Measurements from ENCODE around the gene SERPINB6.
"Not testable (repeated sequence)": the region's sequence is repeated elsewhere in the genome, so short reads cannot be mapped to it uniquely, and the experiment has no call there.

SERPINB6 gene

DNA sequence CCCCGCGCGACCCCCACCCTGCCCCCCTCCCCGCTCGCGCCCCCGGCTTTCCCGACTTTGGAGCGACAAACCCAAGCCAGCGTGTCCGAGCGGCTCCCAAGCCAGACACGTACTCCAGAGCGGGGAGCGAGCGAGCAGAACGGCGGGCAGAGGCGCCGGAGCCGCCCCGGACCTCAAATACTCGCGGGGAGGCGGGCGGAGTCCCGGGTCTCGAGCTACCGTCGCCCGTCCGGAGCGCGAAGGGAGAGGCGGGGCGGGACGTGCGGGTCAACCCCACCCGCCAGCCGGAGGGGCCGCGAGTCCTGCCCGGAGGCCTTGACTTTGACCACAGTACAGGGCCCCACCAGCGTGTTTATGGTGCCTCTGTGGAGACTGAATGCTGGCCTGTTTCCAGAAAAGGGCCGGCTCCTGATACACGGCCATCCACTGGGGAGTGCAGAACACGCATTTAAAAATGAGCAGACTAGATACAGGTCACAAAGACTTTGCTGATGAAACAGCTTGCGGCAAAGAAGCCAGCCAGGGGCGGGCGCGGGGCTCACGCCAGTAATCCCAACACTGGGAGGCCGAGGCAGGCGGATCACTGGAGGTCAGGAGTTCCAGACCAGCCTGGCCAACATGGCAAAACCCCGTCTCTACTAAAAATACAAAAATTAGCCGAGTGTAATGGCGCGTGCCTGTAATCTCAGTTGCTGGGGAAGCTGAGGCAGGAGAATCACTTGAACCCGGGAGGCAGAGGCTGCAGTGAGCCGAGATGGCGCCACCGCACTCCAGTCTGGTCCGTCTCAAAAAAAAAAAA lies at the start of gene SERPINB6:
Gene SERPINB6, minus strand, starts transcription at position 148 of the 799 bp plus-strand sequence. CDS start 12,235 bp downstream, outside the sequence.
- peak; percentile 84 for DNase-seq

DNA sequence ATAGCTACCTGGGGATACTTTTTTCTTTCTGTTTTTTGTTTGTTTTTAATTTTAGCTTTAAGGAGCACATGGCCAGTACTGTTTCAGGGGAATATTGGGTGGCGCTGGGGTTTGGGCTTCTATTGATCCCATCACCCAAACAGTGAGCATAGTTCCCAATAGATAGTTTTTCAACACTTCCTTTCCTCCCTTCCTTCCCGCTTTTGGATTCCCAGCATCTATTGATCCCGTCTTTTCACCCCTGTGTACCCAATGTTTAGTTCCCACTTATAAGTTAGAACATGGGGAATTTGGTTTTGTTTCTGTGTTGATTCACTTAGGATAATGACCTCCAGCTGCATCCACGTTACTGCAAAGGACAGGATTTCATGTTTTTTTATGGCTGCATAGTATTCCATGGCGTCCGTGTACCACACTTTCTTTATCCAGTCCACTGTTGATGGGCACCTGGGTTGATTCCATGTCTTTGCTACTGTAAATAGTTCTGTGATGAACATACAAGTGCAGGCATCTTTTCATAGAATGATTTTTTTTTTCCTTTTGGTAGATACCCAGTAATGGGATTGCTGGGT lies 48.5 kb upstream of the SERPINB6 start:
- DNase-seq, result no peak

DNA sequence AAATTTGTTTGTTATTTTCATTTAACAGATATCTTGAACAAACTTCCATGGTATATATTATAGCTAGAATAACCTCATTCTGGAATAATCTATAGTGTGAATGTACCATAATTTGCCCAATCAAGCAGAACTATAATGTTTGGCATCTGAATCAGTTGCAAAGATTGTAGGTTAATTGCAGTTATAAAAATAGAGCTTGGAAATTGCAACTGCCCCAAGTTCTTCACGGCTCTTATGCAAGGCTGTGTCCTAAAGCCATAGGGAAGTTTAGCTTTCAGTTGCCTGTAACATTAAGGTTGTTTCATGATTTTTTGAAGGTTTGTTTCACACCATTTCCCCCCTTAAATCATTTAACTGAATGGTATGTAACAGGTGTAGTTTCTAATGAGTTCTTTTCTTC lies 47.7 kb upstream of the SERPINB6 start:
- no peak for DNase-seq

DNA sequence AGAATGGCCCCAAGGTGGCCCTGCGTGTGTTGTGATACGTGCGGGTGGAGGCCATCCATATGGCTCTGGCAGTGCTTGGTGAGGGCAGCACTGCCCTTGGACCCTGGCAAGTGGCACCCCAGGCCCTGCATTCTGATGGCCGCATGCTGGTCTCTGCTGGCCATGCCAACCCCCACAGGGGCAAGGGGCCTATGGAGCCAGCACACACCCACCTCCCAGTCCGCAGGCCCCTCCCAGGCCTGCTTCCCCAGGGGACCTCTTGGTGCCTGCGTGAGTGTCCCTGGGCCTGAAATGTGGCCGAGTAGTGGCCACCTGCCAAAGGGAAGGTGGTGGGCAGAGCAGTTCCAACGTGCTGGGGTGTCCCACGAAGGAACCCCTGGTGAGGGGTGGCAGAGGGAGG lies 45.9 kb upstream of the SERPINB6 start:
- no peak for DNase-seq

DNA sequence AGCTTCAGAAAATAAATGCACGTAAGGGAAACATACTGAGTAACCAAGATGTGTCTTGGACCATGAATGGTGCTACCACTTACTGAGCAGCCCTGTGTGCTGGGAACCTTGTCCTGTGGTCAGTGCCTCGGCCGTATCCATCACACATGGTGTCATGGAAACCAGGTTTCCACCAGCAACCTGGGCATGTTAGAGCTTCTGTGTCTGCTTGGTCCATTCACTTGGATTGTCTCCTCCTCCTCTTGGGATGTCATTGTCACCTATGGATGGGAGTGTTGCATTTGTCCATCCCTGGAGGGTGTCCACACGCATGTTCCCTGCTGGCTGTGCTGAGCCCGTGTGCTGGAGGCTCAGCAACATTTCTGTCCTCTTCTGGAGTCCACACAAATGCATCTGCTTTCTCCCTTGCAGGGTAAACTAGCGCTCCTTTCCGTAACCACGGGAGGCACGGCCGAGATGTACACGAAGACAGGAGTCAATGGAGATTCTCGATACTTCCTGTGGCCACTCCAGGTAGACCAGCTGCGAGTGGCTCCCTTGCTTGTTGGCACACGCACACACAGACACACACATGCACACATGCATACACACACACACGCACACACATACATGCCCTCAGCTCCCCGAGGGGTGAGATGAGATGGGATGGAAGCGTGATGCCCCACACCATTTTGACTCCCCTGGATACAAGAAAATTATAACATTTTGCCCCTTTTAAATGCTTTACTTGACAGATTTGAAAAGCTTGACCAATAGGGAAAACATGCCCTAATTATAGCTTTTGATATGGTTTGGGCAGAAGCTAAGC lies 45.3 kb upstream of the SERPINB6 start:
- no peak for DNase-seq

DNA sequence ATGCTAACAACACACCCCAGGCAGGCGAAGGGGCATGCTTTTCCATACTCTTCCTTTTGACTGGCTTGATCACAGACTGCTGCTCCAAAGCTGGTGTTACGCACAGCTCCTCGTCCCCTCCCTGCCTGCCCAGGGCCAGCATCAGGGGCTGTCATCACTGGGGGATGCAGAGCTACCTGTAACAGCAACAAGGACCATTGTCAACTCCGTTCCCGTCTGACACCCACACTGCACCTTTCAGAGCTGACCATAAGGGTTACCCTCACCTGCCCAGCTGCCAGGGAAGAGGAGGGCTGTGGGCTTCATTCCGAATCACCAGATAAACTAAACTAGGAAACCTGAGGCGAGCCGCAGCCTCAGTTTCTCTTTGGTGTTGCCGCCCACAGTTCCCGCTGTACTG lies 43.8 kb upstream of the SERPINB6 start:
- DNase-seq, result no peak

DNA sequence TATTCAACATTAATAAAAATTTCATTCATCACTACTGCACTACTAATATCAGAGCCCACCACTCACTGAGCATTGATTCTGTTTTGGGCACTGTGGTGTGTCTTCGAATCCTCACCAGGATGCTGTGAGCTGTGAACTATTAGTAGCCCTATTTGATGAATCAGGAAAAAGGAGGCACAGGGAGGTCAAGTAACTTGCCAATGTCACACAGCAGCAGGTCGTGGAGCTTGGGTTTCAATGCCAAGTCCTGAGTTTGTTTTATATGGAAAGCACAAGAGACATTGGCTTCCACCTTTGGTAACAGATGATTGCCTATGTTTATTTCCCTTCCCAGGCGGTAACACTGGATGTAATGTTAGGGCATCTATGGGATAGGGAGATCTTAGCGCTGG lies 43.3 kb upstream of the SERPINB6 start:
- DNase-seq, result no peak

DNA sequence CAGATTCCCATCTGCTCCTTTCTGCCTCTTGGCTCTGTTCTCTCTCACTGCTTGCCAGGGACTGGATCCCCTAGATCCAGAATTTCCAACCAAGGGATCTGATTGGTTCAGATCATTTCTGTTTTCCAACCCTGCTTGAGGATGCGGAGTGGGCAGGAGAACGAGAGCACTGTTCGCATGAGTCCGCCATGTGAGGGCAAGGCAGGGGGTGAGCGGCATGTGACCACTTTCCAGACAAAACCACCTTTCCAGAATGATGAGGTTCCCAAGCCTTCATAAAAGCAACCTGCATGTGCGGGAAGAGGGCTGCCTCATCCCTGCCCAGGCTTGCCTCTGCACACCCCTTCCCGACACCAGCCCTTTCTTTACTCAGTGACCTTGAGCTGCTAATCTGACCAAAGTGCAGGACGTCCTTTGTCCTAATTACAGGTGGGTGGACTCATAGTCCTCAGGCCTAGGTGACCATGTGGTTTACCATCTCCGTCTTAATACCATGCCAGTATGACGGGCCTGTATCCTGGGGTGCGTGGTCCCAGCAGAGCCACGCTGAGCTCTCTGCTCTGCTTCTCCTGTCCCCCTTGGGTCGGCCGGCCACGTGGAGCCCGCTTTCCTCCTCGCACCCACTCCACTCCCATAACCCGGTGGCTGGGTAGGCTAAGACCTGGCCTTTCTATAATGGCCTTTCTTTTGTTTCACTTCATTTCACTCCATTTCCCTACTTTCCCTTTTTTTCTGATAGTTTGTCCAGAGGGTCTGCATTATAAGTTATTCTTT lies 42.7 kb upstream of the SERPINB6 start:
- DNase-seq, result no peak

DNA sequence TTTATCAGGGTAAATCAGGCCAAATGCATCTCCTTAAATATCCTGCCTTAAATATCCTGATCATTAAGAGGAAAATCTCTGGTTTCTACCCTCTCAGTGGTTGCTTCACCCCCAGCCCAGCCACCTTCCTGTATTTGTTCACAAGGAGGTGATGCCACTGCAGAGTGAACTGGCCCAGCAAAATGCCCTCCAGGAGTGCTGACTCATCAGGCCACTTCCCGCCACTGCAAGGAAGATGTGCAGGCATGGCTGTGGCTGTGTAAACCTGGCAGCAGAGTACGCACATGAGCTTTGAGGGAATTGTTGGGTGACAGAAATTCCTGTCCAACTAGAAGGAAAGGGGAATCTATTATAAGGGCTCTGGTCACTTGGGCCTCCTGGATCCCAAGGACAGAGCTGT lies 42.1 kb upstream of the SERPINB6 start:
- DNase-seq, result no peak

DNA sequence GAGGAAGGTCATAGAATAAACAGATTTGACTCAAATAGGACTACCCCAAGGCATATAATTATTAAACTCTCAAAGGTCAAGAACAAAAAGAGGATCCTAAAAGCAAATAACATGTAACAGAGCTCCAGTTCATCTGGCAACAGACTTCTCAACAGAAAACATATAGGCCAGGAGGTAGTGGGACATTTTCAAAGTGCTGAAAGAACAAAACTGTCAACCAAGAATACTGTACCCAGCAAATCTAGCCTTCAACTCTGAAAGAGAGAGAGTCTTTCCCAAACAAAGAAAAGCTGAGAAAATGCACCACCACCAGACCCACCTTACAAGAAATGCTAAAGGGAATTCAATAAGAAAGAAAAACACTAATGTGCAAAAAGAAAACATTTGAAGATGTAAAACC lies 40.2 kb upstream of the SERPINB6 start:
- no peak for DNase-seq

DNA sequence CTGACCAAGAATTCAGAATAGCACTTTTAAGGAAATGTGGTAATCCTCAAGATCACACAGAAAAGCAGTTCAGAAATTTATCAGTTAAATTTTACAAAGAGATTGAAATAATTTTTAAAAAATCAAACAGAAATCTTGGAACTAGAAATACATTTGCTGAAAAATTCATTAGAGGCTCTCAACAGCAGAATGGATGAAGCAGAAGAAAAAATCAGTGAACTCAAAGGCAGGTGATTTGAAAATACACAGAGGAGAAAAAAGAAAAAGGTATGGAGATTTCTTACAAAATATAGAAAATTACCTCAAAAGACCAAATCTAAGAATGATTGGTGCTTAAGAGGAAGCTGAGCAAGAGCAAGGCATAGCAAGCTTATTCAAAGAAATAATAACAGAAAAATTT lies 39.8 kb upstream of the SERPINB6 start:
- no peak for DNase-seq

DNA sequence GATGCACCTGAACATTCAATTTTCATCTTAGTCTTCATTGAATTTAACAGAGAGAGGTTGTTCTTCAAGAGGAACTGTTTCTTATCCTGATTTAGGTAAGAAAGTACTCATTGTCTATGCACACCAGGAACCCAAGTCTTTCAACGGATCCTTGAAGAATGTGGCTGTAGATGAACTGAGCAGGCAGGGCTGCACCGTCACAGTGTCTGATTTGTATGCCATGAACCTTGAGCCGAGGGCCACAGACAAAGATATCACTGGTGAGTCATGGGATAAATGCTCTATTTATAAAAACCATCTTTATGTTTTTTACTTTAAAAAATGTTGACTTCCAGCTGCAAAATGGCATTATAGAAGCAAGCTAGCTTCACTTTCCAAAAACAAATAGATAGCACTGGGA lies 38.6 kb upstream of the SERPINB6 start:
- no peak for DNase-seq

DNA sequence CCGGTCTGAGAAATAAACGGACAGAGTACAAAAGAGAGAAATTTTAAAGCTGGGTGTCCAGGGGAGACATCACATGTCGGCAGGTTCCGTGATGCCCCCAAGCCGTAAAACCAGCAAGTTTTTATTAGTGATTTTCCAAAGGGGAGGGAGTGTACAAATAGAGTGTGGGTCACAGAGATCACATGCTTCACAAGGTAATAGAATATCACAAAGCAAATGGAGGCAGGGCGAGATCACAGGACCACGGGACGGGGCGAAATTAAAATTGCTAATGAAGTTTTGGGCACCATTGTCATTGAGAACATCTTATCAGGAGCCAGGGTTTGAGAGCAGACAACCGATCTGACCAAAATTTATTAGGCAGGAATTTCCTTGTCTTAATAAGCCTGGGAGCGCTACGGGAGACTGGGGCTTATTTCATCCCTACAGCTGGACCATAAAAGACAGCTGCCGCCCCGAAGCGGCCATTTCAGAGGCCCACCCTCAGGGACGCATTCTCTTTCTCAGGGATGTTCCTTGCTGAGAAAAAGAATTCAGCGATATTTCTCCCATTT lies 37.4 kb upstream of the SERPINB6 start:
- not testable (repeated sequence) for DNase-seq

DNA sequence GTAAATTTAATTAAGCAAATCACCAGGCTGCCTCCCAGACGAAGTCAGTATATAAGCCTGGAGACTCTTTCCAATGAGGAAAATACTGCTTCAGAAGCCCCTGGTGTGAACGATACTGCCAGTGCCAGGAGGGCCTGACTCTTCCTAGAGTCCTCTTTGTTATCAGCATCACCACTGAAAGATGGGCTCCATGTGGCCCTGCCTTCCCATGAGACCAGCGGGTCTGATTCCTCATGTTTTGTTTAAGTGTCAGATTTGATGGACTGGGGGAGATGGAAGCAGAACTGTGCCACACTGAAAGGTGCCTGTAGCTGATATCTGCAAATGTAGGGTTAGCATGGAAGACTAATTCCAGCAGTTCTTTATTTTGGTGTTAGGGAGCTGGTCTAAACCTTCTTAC lies 36.2 kb upstream of the SERPINB6 start:
- no peak for DNase-seq

DNA sequence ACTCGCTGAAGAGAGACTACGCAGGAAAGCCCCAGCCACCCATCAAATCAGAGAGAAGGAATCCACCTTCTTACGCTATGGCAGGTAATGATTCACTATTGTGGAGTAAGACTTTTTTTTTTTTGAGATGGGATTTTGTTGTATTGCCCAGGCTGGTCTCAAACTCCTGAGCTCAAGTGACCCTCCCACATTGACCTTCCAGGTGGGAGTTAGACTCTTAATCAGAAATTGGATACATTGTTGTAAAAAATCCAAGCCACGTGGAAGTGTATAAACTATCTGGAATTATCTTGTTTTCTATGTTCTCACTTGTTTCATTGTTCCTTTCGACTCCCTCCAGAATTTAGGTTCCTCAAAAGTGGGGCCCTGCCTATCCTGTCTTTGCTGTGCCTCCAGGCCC lies 35.1 kb upstream of the SERPINB6 start:
- no peak for DNase-seq

DNA sequence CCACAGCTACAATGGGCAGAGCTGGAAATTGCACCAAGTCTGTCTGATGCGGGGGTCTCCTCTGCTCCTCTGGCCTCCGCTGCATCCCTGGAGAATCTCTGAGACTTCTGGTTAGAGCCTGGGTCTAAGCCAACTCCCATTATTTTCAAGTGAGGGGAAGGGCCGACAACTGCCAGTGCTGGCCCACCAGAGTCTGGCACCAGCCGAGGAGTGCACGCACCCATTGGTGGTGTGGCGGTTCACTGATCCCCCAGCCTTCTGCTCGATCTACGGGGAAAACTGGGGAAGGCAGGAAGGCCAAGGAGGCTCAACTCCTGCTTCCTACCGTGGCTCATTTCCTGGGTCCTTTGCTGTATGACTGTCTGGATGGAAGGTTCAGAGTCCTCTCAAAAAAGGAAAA lies 34.5 kb upstream of the SERPINB6 start:
- no peak for DNase-seq

DNA sequence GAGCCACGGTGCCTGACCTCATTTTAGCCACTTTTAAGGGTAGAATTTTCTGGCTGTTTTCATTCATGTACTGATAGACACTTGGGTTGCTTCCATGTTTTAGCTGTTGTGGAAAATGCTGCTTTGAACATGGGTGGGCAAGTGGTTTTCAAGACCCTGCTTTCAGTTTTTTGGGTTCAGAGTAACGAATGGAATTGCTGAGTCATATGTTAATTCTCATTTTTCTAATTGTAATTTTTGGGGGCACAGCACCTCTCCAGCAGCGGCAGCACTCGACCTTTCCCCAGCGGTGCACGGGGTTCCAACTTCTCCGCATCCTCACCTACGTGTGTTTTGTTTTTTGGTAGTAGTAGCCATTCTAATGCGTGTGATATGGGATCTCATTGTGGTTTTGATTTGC lies 33.7 kb upstream of the SERPINB6 start:
- DNase-seq, result no peak

DNA sequence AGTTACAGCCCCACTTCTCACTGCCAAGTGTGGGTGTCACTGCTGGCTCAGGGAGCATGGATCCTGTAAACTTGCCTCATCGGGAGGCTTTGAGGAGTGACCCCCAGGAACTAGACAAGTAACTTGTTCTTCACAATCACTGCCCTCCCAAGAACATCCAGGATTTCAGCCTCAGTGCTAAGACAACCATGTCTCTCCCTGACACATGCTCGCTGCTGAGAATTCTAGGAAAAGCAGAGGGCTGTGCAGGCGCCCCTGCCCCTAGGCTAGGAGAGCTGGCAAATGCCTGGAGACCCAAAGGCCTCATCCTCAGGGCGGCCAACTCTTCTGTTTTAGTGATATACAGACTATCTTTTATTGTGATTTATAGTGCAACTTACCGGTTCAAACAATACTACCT lies 31.9 kb upstream of the SERPINB6 start:
- DNase-seq, result not testable (repeated sequence)

DNA sequence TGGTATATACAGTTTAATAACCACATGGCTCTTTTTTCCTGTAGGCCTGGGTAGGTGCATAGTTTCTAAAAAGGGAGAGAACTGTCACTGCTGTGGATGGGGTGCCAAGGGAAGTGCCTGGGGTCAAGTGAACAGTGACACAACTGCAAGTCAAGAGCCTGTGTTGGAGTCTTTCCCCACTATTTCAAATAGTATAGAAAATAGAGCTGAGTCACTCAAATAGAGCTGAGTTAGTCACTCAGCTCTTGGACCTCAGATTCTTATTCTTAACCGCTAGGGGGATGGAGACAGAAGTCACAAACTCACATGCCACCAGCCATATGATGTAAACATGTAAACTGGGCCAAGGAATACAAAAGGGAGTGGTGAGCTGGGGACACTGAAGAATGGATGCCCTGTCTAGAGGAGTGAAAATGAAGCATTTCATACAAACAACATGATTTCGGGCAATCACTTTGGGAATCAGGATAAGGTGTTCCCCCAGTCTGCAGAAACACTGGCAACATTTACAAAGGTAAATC lies 30.5 kb upstream of the SERPINB6 start:
- peak; percentile 90 for DNase-seq

DNA sequence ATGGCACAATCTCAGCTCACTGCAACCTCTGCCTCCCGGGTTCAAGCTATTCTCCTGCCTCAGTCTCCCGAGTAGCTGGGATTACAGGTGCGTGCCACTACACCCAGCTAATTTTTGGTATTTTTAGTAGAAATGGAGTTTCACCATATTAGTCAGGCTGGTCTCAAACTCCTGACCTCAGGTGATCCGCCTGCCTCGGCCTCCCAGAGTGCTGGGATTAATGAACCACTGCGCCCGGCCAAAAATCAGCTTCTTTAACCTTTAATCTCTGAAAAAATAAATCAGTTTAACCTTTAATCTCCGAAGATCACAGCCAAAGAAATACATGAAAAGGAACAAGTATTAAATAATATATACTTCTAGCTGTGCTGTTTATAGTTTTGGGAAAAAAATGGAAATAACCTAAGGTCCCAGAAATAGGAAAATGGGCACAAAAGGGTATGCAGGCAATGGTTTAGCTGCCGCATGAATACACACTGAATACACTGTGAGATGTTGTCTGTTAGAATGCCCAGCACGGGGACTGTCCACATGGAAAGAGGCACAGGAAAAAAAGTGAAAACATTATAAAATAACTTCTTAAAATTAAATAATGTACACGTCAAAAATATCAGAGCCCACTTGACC lies 29.9 kb upstream of the SERPINB6 start:
- DNase-seq, result no peak

DNA sequence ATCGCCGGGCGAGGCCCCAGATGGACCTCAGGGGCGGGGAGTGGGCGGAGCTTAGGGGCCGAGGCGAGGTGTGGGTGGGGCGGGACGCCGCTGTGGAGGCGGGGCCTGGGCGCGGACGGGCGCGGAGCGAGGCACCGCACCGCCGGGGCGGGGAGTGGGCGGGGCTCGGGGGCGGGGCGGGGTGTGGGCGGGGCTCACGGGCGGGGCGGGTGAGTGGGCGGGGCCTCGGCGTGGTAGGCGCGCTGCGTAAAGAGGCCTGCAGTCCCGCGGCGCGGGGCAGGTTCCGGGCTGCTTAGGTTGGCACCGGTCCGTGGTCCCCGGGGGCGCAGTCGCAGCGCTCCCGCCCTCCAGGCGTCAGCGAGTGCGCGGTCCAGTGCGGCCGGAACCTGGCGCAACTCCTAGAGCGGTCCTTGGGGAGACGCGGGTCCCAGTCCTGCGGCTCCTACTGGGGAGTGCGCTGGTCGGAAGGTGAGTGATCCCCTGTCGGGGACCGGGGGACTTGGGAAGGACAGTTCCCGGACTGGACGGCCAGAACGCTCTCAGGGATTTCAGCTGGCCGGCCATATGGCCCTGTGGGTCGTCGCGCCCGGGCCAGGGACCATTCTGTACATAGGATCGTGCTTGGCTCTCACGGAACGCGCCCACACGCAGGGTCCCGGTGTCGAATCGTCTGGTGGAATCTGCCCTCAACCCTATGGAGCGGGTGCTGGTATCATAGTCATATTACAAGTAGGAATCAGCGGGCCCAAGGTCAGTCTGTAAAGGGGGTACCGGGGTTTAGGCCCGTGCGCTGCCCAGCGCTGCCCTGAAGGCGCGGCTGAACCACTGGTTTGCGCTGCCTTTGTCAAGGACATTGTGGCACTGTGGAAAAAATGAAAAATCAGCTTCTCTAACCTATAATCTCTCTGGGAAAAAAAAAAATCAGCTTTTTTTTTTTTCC lies 28.5 kb upstream of the SERPINB6 start, which contains the start of gene NQO2:
Gene NQO2, plus strand, starts transcription at position 277 of the 940 bp plus-strand sequence. CDS start 6,659 bp downstream, outside the sequence.
- peak; percentile 96 for DNase-seq
